GM08714 (cell line): ENCODE measurements around the gene APOL1.
"Not testable (repeated sequence)": the region's sequence is repeated elsewhere in the genome, so short reads cannot be mapped to it uniquely, and the experiment has no call there.

Source experiments
- H3K4me3 ChIP-seq: fragments of 200-500 bp; sonication (Bioruptor generic); 2 replicates; pipeline ENCODE4 v1.5.1; 2014; ENCODE audit warnings: mild to moderate bottlenecking, low read length, inconsistent platforms
- ZNF274 ChIP-seq: IDR thresholded peaks from 2 replicates; pipeline ENCODE4 v1.6.1; 2012; ENCODE audit warnings: mild to moderate bottlenecking, low read depth, low read length

The APOL1 gene

GRCh38 chr22:36218648-36219193 lies 34.2 kb upstream of the APOL1 start:
- no peak for TF ChIP-seq ZNF274
- H3K4me3 ChIP-seq = no peak overlapping the region

GRCh38 chr22:36220451-36220921 lies 32.4 kb upstream of the APOL1 start:
- no peak overlapping the region for H3K4me3 ChIP-seq
- TF ChIP-seq ZNF274 = no peak

GRCh38 chr22:36221799-36222751 lies 30.9 kb upstream of the APOL1 start:
- no peak for TF ChIP-seq ZNF274
- no peak overlapping the region for H3K4me3 ChIP-seq

DNA sequence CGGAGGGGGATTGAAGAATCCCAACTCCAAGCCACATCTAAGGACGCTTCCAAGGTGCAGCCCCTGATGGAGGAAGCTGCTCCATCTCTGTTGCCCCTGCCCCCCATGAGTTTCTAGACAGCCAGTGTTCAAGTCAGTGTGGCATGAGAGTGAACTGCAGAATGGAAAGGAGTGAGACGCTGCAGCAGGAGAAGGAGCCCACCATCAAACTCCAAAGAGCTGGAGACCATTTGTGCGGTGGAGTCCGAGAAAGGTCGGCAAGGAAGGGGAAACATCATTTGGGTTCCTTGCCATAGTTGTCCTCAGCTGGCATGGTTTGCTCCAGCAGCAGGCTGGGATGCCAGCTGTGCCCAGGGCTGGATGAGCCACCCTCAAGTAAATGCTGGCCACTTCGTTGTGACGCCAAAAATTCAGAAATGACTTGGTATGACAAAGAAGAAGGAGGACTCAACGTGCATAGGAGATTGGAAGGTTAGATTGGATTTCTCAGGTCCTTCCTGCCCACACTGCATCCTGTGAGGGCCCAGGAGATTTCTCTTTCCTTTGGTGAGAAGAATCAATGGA lies 30.0 kb upstream of the APOL1 start:
- no peak overlapping the region for H3K4me3 ChIP-seq
- no peak for TF ChIP-seq ZNF274

GRCh38 chr22:36223504-36223903 lies 29.4 kb upstream of the APOL1 start:
- no peak for TF ChIP-seq ZNF274
- no peak overlapping the region for H3K4me3 ChIP-seq

- TF ChIP-seq ZNF274 = no peak
- no peak overlapping the region for H3K4me3 ChIP-seq
These were observed 28.7 kb upstream of the APOL1 start for GRCh38 chr22:36224245-36224644.

DNA sequence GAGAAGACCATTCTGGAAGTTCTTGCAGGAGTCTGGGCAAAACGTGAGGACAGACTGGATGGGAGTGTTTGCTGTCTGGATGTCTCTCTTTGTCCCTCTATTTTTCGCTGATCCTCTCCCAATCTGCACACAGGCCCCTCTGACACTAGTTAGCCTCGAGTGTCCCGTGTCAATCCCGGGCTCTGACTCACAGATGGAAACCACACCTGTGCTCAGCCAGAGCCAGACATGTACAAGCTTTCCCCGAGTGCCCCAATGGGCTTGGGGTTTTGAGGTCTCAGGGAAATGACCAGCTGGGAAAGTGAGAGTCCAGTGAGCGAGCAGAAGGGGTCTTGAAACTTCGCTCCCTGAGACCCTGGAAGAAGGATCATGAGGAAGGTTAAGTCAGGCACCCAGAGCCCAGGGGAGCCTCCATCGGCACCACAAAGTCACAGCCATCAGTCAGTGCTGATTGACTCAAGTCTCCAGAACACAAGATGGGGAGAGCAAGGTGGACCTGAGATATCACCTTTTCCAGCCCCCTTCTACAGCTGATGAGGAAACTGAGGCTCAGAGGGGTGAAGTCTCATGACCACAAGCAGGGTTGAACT lies 27.5 kb upstream of the APOL1 start:
- no peak for TF ChIP-seq ZNF274
- no peak overlapping the region for H3K4me3 ChIP-seq

GRCh38 chr22:36226189-36226588 lies 26.7 kb upstream of the APOL1 start:
- TF ChIP-seq ZNF274 = no peak
- no peak overlapping the region for H3K4me3 ChIP-seq

DNA sequence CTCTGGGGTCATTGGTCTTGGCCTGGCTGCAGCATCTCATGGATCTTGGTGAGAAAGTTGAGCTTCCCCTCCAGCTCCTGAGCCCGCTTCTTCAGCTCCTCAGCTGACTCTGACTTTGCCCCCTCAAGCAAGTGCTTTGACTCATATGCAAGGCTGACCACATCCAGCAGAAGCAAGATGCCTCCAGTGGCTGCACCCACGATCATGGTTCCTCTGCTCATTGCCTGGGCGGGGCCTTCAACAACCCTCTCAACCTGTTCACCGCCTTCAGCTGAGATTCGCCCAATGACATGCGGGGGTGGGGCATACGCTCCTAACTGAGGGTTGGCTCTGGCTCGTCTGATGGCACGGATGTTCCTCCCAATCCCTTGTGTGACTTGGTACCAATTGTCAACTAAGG lies 25.5 kb upstream of the APOL1 start:
- no peak overlapping the region for H3K4me3 ChIP-seq
- TF ChIP-seq ZNF274 = no peak

DNA sequence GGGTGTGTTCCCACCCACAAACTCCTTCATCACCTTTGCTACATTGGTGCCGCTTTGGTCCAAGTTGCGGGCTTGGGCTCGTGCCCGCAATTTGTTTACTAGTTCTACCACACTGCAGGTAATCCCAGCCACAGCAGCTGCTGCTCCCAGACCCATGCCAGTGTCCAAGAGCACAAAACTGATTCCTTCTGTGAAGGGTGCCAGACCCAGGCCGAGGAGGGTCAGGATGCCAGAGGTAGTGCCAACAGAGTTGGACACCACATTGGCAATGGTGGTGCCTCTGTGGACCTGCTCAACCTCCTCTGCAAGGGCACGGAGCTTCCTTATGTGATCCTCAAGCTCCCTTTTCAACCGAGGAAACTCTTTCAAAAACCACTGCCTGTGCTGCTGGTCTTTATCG lies 25.1 kb upstream of the APOL1 start:
- no peak for TF ChIP-seq ZNF274
- no peak overlapping the region for H3K4me3 ChIP-seq

- H3K4me3 ChIP-seq = not testable (repeated sequence)
These were observed 24.6 kb upstream of the APOL1 start for GRCh38 chr22:36228369-36228768.

DNA sequence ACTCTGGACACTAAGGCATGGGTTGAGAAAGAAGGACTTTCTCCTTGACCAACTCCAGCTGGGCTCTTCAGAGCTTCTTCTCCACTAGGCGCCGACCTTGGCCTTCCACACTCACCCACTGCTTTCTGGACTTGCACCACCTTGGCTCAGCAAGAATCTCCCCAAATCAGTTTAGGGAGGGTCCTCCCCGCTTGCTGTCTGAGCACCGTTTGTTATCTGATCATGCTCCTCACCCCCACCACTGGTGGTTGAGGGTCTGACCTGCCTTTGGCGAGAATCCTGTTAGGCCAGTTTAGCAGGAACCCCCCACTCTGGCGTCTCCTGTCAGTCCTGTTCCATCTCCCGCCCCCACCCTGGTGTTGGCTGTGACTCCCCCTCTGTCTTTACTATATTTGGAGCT lies 24.0 kb upstream of the APOL1 start:
- TF ChIP-seq ZNF274 = no peak
- H3K4me3 ChIP-seq = no peak overlapping the region

DNA sequence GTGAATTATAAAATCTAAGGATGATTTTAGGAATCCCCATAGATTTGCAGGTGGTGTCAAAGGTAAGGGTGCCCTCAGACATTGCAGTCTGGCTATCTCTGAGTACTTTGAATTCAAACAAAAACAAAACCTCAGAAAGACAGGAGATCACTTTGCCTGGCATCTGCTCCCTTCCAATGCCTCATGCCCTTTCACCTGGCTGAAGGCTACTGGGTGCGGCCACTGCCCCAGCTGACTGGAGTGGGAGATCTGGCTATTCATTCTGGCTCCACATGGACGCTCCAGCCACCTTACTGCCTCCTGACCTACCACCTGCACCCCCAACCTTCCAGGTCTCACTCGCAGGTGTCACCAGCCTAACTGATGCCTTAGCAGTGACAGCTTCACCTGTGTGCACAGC lies 23.3 kb upstream of the APOL1 start:
- H3K4me3 ChIP-seq = not testable (repeated sequence)

DNA sequence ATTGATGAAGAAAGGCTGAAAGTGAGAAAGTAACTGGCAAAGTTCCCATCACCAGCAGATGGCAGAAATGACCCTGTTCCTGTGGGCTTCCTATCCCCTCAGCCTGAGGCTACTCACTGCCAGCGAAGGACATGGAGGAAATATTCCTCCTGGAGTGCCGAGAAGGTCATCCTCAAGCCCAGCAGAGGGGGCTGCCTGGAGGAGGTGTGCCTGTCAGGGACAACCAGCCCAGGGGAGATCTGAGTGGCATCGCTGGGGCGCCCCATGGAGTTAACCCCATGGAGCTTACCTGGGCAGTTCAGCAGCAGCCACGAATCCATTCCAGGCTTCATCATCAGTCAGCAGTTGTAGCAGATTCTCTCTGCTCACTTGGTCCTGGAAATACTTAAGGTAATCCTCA lies 21.9 kb upstream of the APOL1 start:
- not testable (repeated sequence) for H3K4me3 ChIP-seq
